ENCODE measurements around the gene ZFP36L1.

GRCh38 chr14:68748260-68748659 is 44.6 kb downstream of the ZFP36L1 start:
- TF ChIP-seq, protein P1, sequence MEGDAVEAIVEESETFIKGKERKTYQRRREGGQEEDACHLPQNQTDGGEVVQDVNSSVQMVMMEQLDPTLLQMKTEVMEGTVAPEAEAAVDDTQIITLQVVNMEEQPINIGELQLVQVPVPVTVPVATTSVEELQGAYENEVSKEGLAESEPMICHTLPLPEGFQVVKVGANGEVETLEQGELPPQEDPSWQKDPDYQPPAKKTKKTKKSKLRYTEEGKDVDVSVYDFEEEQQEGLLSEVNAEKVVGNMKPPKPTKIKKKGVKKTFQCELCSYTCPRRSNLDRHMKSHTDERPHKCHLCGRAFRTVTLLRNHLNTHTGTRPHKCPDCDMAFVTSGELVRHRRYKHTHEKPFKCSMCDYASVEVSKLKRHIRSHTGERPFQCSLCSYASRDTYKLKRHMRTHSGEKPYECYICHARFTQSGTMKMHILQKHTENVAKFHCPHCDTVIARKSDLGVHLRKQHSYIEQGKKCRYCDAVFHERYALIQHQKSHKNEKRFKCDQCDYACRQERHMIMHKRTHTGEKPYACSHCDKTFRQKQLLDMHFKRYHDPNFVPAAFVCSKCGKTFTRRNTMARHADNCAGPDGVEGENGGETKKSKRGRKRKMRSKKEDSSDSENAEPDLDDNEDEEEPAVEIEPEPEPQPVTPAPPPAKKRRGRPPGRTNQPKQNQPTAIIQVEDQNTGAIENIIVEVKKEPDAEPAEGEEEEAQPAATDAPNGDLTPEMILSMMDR (IDR thresholded peaks at IDR 0.05), result no peak
- TF ChIP-seq POLR2A (IDR thresholded peaks at IDR 0.05), result no peak

Measured in ovary (tissue), 3 donors.